ENCODE data around the gene FAM174B. TPM values are rescaled to one million over a fixed set of nuclear protein-coding genes. Genes with fewer than 3 reads are reported as not detected.
A peak's percentile ranks its signal among the peaks of the same experiment; 100 is the strongest.

FAM174B gene
- total RNA-seq, 2 donors from 2014 or later, result 25.2 to 25.7 TPM

DNA sequence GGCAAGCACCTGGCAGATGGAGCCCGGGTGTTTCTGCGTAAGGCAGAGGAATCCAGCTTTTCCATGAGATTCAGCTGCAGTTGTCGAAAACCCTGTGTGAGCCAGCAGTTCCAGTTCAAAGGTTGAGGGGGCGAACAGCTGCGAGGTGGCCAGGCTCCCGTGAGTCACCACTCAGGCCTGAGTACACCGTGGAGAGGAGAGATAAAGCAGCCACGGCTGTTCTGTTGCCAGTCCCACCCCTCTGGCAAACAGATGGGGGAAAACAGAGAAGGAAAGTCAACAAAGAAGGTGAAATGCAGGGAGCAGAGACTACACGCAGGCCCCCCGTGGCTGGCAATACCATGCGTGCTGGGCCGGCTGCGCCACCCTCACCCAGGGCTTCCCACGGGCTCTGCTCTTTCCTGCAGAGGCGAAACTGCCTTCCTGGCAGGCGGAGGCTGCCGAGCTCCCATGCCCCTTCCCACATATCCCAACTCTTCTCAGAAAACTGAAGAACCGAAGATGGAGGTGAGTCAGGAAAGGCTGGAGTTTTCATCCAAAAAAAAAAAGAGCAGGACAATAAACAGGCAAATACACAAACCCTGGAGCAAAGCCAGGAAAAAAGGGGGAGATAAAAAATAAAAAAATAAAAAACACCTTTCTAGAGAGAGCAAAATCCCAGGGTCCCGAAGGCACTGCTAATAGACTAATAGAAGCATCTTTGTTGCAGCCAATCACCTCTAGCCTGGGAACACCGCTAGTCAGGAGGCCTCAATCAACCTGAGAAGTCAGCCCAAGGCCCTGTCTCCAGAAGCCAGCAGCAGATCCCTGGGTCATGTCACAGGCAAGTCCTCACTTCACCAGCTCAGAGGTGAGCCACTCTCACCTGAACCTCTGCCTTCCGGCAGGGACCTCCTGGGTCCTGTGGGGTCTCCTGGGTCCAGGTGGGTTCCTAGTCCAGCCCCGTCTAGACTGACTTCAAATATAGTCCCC is 37.7 kb downstream of the FAM174B start:
- Histone ChIP-seq H3K27ac (peak overlapping the region; percentile 71), H3K4me3 (no peak overlapping the region), H3K9me3 (no peaks in the 10 kb centered on the region), H3K4me1 (no peaks in the 10 kb centered on the region), H3K27me3 (no peaks in the 10 kb centered on the region), H3K36me3 (no peaks in the 10 kb centered on the region), H3K9ac (ENCODE audit: low read depth in 2 of 2, low read length in 2 of 2) (no peak overlapping the region)
- TF ChIP-seq, protein P1, sequence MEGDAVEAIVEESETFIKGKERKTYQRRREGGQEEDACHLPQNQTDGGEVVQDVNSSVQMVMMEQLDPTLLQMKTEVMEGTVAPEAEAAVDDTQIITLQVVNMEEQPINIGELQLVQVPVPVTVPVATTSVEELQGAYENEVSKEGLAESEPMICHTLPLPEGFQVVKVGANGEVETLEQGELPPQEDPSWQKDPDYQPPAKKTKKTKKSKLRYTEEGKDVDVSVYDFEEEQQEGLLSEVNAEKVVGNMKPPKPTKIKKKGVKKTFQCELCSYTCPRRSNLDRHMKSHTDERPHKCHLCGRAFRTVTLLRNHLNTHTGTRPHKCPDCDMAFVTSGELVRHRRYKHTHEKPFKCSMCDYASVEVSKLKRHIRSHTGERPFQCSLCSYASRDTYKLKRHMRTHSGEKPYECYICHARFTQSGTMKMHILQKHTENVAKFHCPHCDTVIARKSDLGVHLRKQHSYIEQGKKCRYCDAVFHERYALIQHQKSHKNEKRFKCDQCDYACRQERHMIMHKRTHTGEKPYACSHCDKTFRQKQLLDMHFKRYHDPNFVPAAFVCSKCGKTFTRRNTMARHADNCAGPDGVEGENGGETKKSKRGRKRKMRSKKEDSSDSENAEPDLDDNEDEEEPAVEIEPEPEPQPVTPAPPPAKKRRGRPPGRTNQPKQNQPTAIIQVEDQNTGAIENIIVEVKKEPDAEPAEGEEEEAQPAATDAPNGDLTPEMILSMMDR (IDR thresholded peaks at IDR 0.05), result no peak
- intact Hi-C loops (cut with DNase I), result no loop called here
- peak; percentile 76 for DNase-seq

DNA sequence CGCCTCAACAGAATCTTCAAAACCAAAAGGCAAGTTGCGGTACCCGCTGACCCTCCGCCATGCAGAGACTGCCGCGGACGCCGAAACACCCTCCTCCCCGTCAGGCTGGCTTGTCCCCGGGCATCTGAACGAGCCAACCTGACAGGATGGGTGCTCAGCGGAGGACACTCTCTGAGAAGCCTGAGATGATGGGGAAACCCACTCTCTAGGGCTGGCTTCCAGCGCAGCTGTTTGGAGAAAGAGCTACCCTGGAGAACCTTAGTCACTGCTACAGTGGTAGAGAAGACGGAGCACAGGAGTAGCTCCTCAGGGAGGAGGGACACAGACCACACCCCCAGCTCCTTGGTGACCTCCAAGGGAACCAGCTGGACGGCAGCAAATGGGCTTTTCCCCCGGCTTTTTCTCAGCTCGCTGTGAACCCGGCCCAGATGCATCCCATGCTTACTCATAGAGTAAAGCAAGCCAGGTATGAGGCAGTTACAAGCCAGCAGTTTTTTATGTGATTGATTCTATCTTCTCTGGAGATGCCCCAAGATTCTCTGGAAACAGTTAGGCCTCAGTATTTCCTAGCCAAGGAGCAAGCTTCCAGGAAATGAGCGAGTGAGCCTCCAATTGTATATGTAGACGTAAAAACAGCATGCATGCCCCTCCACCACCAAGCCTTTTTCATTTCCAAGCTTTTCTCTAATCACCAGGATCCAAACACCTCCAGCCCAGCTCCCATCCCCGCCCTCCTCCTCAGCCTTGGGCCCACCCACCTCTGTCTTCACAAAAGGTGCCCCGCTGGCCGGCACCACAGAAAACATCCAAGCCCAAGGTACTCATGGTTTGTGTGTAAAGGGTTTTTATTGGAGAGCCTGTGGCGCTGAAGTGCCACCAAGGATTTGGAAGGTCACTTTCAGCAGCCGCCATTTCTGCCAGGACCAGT is 38.7 kb downstream of the FAM174B start:
- no peak overlapping the region for H3K9ac ChIP-seq (ENCODE audit: low read depth in 2 of 2, low read length in 2 of 2)
- H3K4me1 ChIP-seq, result no peaks in the 10 kb centered on the region
- no peaks in the 10 kb centered on the region for H3K36me3 ChIP-seq
- TF ChIP-seq, protein P1 (IDR thresholded peaks at IDR 0.05), result no peak
- H3K9me3 ChIP-seq, result no peaks in the 10 kb centered on the region
- H3K27me3 ChIP-seq, result no peaks in the 10 kb centered on the region
- intact Hi-C loops (cut with DNase I), result no loop called here
- peak overlapping the region; percentile 71 for H3K27ac ChIP-seq
- DNase-seq, result no peak
- no peak overlapping the region for H3K4me3 ChIP-seq

DNA sequence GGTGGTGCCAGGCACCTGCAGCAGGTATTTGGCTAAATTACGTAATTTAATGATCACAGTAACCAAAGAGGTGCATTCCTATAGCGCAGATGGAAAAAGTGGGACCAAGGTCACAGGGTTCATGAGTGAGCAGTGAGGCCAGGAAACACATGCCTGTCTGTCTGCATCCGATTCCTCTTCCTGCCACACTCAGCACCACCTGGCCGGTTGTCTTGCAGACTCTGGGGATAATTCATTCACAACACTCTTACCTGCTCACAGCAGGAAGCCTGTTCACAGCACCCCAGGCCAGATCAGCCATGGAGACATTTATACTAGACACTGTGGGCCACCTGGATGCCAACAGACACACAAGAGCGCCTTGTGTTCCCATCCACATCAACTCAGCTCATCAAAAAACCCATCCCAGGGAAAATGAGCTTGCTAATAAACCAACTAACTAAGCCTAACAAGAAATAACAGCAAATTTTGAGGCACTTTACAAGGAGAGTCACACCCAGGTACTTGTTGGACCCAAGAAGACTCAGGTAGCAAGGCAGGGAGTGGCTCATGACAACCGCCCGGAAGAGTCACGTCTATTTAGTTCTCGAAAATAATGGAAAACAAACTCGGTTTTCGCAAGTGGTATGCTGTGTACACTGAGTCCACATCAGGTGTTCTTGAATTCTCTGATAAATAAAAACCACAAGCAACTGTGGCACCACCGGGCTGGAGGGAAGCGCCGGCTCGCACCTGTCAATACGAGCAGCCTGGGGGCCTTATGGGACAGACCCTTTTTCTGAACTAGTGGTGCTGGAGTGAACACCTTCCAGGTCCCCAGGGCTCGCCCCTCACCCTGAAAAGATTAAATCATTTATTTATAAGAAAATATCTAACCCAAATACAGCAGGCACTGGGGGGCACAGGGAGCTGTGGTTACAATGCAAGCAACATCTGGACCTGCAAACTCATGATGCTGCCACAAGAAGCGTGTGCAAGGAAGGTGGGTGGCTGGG is 40.5 kb downstream of the FAM174B start:
- Histone ChIP-seq H3K27me3 (no peaks in the 10 kb centered on the region), H3K4me1 (no peaks in the 10 kb centered on the region), H3K36me3 (no peaks in the 10 kb centered on the region), H3K9me3 (no peaks in the 10 kb centered on the region), H3K4me3 (no peak overlapping the region), H3K27ac (no peak overlapping the region), H3K9ac (ENCODE audit: low read depth in 2 of 2, low read length in 2 of 2) (no peak overlapping the region)
- DNase-seq, result no peak
- TF ChIP-seq, protein P1 (IDR thresholded peaks at IDR 0.05), result no peak
- intact Hi-C loops (cut with DNase I), result no loop called here

DNA sequence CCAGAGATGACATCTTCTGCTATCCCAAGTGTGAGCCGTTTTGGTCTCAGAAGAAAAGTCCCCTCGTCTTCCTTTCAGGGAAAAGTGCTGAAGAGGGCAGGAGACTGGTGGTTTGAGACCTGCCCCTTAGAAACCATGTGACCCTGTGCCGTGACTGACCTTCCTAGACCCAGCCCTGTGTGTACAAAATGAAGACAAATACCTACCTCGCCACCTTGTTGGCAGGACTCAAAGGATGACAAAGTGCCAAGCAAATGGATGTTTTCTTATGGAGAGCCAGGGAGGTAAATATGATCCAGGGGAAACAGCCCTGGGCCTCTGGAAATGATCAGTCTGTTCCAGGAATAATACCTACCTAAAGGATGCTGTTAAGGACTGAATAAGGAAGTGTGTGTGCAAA is 41.3 kb downstream of the FAM174B start:
- Histone ChIP-seq H3K27me3 (no peaks in the 10 kb centered on the region), H3K9me3 (no peaks in the 10 kb centered on the region), H3K4me1 (no peaks in the 10 kb centered on the region), H3K27ac (no peak overlapping the region), H3K9ac (ENCODE audit: low read depth in 2 of 2, low read length in 2 of 2) (no peak overlapping the region), H3K36me3 (no peaks in the 10 kb centered on the region), H3K4me3 (no peak overlapping the region)
- intact Hi-C loops (cut with DNase I), result no loop called here
- DNase-seq, result no peak
- TF ChIP-seq, protein P1 (IDR thresholded peaks at IDR 0.05), result no peak
